Caco-2 (cell line): ENCODE results near the gene FOXJ3. TPM values are rescaled to one million over a fixed set of nuclear protein-coding genes. Genes with fewer than 3 reads are reported as not detected.

Experiments
- BruUV-seq: library from RNA; stranded (reverse); fragments of 400-500 nt; replicated peaks from 2 replicates; lab custom pipeline; 2021; lab: Mats Ljungman, UMichigan
- CTCF ChIA-PET: fragments of 300-600 bp; sonication (Branson Sonifier 250); formaldehyde crosslinking; loops from one replicate; lab custom pipeline; 2022; ENCODE audit warnings: antibody characterized with exemption; lab: Charles Lee
- POLR2A ChIA-PET: fragments of 300-600 bp; sonication (Branson Sonifier 250); formaldehyde crosslinking; loops from one replicate; lab custom pipeline; 2022; ENCODE audit warnings: antibody characterized with exemption; lab: Charles Lee
- DNase-seq, 2 experiments: peaks; one replicate each; pipeline versions ENCODE4 v3.0.0 to v3.0.0-alpha.2; 2020 to 2022
- H3K27me3 ChIP-seq: replicated peaks from 2 replicates; pipeline ENCODE4 v1.6.0; 2011; ENCODE audit warnings: low read length; ENCODE audit not compliant: control insufficient read depth, insufficient read depth
- H3K36me3 ChIP-seq: 2 replicates; pipeline ENCODE4 v1.5.1; 2011; ENCODE audit warnings: low read length; ENCODE audit not compliant: control insufficient read depth, insufficient read depth
- H3K4me1 ChIP-seq: fragments of 250-450 bp; sonication (Bioruptor Pico); 2 replicates; pipeline ENCODE4 v1.5.1; 2020; ENCODE audit warnings: mild to moderate bottlenecking
- H3K4me3 ChIP-seq: 2 replicates; pipeline ENCODE4 v1.5.1; 2011; ENCODE audit warnings: low read depth, mild to moderate bottlenecking, control low read depth, low read length
- H3K9me3 ChIP-seq: fragments of 250-450 bp; sonication (Bioruptor Pico); 2 replicates; pipeline ENCODE4 v1.5.1; 2020; ENCODE audit warnings: mild to moderate bottlenecking, moderate library complexity
- H3K27ac Mint-ChIP-seq: one replicate; pipeline ENCODE4 v1.8.0; 2022; ENCODE audit warnings: mixed read lengths; ENCODE audit not compliant: unreplicated experiment
- H3K27me3 Mint-ChIP-seq: one replicate; pipeline ENCODE4 v1.8.0; 2022; ENCODE audit warnings: mixed read lengths; ENCODE audit not compliant: insufficient read depth, unreplicated experiment
- H3K36me3 Mint-ChIP-seq: one replicate; pipeline ENCODE4 v1.8.0; 2022; ENCODE audit warnings: mild to moderate bottlenecking, mixed read lengths; ENCODE audit not compliant: insufficient read depth, unreplicated experiment
- H3K4me1 Mint-ChIP-seq: one replicate; pipeline ENCODE4 v1.8.0; 2022; ENCODE audit warnings: low read depth, mixed read lengths; ENCODE audit not compliant: unreplicated experiment
- H3K4me3 Mint-ChIP-seq: one replicate; pipeline ENCODE4 v1.8.0; 2022; ENCODE audit warnings: mild to moderate bottlenecking, moderate library complexity, mixed read lengths; ENCODE audit not compliant: unreplicated experiment
- H3K9me3 Mint-ChIP-seq: one replicate; pipeline ENCODE4 v1.8.0; 2022; ENCODE audit warnings: mixed read lengths; ENCODE audit not compliant: unreplicated experiment
- CTCF ChIP-seq, 2 experiments: fragments of 200-600 bp in 1 of 2; IDR thresholded peaks; 1 replicate in 1 of 2; 2 replicates in 1 of 2; pipeline versions ENCODE4 v1.5.1 to v1.8.0; 2011 to 2022; ENCODE audit warnings: antibody characterized with exemption in 1 of 2, control low read depth in 1 of 2, inconsistent platforms in 1 of 2, low read depth in 1 of 2, low read length in 1 of 2, mild to moderate bottlenecking in 1 of 2, moderate library complexity in 1 of 2; ENCODE audit not compliant: insufficient read depth in 1 of 2, severe bottlenecking in 1 of 2, unreplicated experiment in 1 of 2
- intact Hi-C: fragments of 100-400 bp; cut with micrococcal nuclease; formaldehyde crosslinking; loops from one replicate; pipeline ENCODE4 v1.10.0; 2022; ENCODE audit not compliant: unreplicated experiment
- total RNA-seq: library from RNA; stranded (reverse); gene quantifications from 2 replicates; pipeline ENCODE4 v1.2.3, GENCODE V29; 2022

FOXJ3 gene
- total RNA-seq, 1 experiment from 2014 or later = 60.2 TPM

- H3K4me1 Mint-ChIP-seq = peaks cover 19% of the 10 kb centered on the region
- H3K4me3 Mint-ChIP-seq = no peak overlapping the region
- H3K9me3 ChIP-seq = no peaks in the 10 kb centered on the region
- intact Hi-C loops = no loop called here
- no peak for DNase-seq
- peaks cover 2% of the 10 kb centered on the region for H3K36me3 Mint-ChIP-seq
- H3K9me3 Mint-ChIP-seq = no peaks in the 10 kb centered on the region
- no peaks in the 10 kb centered on the region for H3K36me3 ChIP-seq
- no peak overlapping the region for H3K27ac Mint-ChIP-seq
- ChIA-PET POLR2A (no interaction called here), CTCF (no interaction called here)
- no peaks in the 10 kb centered on the region for H3K27me3 ChIP-seq
- no peak overlapping the region for H3K4me3 ChIP-seq
- H3K4me1 ChIP-seq = peaks cover 5% of the 10 kb centered on the region; the same call in 1 of the 2 replicates
- no peak for TF ChIP-seq CTCF (IDR thresholded peaks at IDR 0.05; ENCODE audit: insufficient read depth in 1 of 2, low read depth in 1 of 2, low read length in 1 of 2, severe bottlenecking in 1 of 2, unreplicated experiment in 1 of 2)
- no TSS peak for BruUV-seq
- no peaks in the 10 kb centered on the region for H3K27me3 Mint-ChIP-seq
Observed at GRCh38 chr1:42228938-42229337, 106.1 kb downstream of the FOXJ3 start.

DNA sequence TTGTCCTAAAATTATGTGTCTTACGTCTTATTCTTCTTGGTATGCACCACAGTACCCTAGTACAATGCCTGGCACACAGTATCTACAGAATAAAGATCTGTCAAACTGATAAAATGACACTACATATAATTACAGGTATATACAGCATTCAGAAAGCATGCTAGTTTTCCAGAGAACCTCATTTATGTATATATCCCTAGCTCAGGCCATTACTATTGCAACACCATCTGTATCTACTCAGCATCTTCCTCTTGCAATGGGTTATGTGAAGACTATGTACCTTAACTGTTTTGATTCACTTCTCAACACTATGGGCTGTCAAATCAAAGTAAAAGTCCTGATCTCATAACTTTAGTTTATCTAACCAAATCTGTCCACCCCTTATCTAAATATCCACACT is 112.0 kb downstream of the FOXJ3 start:
- peaks cover 36% of the 10 kb centered on the region for H3K4me1 Mint-ChIP-seq
- no peaks in the 10 kb centered on the region for H3K27me3 Mint-ChIP-seq
- peaks cover 33% of the 10 kb centered on the region for H3K36me3 Mint-ChIP-seq
- Histone ChIP-seq H3K9me3 (no peaks in the 10 kb centered on the region), H3K4me3 (no peak overlapping the region), H3K36me3 (no peaks in the 10 kb centered on the region), H3K4me1 (peaks cover 19% of the 10 kb centered on the region), H3K27me3 (no peaks in the 10 kb centered on the region)
- no peak for TF ChIP-seq CTCF (IDR thresholded peaks at IDR 0.05; ENCODE audit: insufficient read depth in 1 of 2, low read depth in 1 of 2, low read length in 1 of 2, severe bottlenecking in 1 of 2, unreplicated experiment in 1 of 2)
- no peak overlapping the region for H3K4me3 Mint-ChIP-seq
- no TSS peak for BruUV-seq
- H3K27ac Mint-ChIP-seq = no peak overlapping the region
- no peak for DNase-seq
- H3K9me3 Mint-ChIP-seq = peaks cover 20% of the 10 kb centered on the region
- CTCF ChIA-PET = no interaction called here
- intact Hi-C loops = no loop called here
- POLR2A ChIA-PET = no interaction called here

DNA sequence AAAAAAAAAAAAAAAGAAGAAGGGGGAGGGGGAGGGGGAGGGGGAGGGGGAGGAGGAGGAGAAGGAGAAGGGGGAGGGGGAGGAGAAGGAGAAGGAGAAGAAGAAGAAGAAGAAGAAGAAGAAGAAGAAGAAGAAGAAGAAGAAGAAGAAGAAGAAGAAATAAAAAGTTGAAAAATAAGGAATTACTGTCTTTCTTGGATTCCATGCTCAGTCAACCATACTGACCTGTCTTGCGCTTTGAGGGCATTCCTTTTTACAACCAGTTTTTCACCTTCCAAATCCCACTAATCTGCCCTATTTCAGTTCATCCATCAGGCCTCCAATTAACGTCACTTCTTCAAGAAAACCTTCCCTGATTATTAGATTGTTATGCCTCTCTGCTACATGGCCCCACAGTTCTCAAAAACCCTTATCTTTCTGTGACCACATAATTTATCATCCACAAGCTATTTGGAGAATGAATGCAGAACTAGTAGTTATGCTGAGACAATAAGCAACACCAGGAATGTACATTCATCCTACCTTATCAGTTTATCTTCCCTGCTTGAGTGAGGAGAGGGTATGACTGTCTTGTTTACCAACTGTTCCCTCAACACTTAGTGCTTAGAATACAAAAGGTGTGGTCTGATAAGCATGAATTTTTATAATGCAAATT is 113.0 kb downstream of the FOXJ3 start:
- no peaks in the 10 kb centered on the region for H3K27me3 Mint-ChIP-seq
- peaks cover 20% of the 10 kb centered on the region for H3K9me3 Mint-ChIP-seq
- POLR2A ChIA-PET = no interaction called here
- BruUV-seq = no TSS peak
- CTCF ChIA-PET = no interaction called here
- peak in 1 of 2 experiments; percentile 33 for DNase-seq
- Histone ChIP-seq H3K4me1 (peaks cover 19% of the 10 kb centered on the region), H3K9me3 (no peaks in the 10 kb centered on the region), H3K27me3 (no peaks in the 10 kb centered on the region), H3K4me3 (no peak overlapping the region), H3K36me3 (no peaks in the 10 kb centered on the region)
- no peak for TF ChIP-seq CTCF (IDR thresholded peaks at IDR 0.05; ENCODE audit: insufficient read depth in 1 of 2, low read depth in 1 of 2, low read length in 1 of 2, severe bottlenecking in 1 of 2, unreplicated experiment in 1 of 2)
- intact Hi-C loops = no loop called here
- H3K4me3 Mint-ChIP-seq = peak overlapping the region; percentile 1
- H3K36me3 Mint-ChIP-seq = peaks cover 43% of the 10 kb centered on the region
- H3K27ac Mint-ChIP-seq = peak overlapping the region; percentile 89
- H3K4me1 Mint-ChIP-seq = peaks cover 37% of the 10 kb centered on the region
